Mucosa of descending colon (tissue), 3 donors: ENCODE measurements around the gene FARP1. TPM values are rescaled to one million over a fixed set of nuclear protein-coding genes. Genes with fewer than 3 reads are reported as not detected.
A peak's percentile ranks its signal among the peaks of the same experiment; 100 is the strongest.

Source experiments
- ATAC-seq: fragments of 200-7000 bp; cut with Tn5 transposase; one replicate; pipeline ENCODE4 v1.9.1; 2020; ENCODE audit warnings: mild to moderate bottlenecking, moderate library complexity
- DNase-seq, 3 donors: peaks; one replicate each; pipeline ENCODE4 v3.0.0-alpha.2; 2020
- H3K36me3 ChIP-seq: fragments of 200-600 bp; one replicate; pipeline ENCODE4 v1.8.0; 2021; ENCODE audit warnings: low read depth, mild to moderate bottlenecking
- H3K4me1 ChIP-seq: fragments of 200-600 bp; one replicate; pipeline ENCODE4 v1.8.0; 2021; ENCODE audit warnings: low read depth, mild to moderate bottlenecking
- H3K4me3 ChIP-seq: fragments of 200-600 bp; one replicate; pipeline ENCODE4 v1.8.0; 2021; ENCODE audit warnings: mild to moderate bottlenecking
- H3K9me3 ChIP-seq: fragments of 200-600 bp; one replicate; pipeline ENCODE4 v1.8.0; 2021; ENCODE audit warnings: mild to moderate bottlenecking
- intact Hi-C, 2 donors: fragments of 100-400 bp; cut with DNase I in 1 of 2; cut with micrococcal nuclease in 1 of 2; formaldehyde crosslinking; loops; one replicate each; pipeline versions ENCODE4 v1.11.0 to v1.11.1; 2022; cut with DNase I, micrococcal nuclease
- total RNA-seq, 3 donors: library from RNA; stranded (reverse); fragmentation: NEBNext Ultra II Directional in 2 of 3; extraction: Animal tissue kit (Norgen Biotek cat#: 25700) in 2 of 3; gene quantifications; one replicate each; pipeline versions ENCODE4 v1.2.1 to v1.2.4, GENCODE V29; 2021 to 2023
- TF ChIP-seq, protein P1 (sequence below): fragments of 200-600 bp; IDR thresholded peaks from one replicate; pipeline ENCODE4 v1.8.0; 2022; ENCODE audit warnings: antibody characterized with exemption, mild to moderate bottlenecking
- donor health status: DM: no; HTN: no; CAD: no; lungs with moderate emphysema.
- donor health status: DM: no; HTN: no; CAD: no.
- donor health status: DM: no; HTN: yes; CAD: no.

FARP1 gene
- total RNA-seq, 3 donors from 2014 or later, result 44.4 to 111 (median 53.6) TPM

DNA sequence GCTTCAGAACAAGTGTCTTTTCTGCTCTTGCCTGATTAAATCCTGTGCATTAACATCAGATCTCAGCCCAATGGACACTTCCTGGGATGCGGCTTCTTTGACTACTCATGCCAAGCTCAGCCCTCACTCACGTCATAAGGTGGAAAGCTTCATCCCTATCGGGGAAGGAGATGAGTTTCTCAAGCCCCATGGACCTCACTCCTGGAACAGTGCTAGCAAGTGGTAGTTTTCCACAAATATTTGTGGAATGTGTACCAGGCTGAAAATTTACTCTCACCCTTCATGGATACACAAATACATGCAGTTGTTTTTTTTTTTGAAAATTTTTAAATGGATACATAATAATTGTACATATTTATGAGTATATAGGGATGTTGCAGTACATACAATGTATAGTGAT lies 34.6 kb upstream of the FARP1 start:
- H3K4me3 ChIP-seq, result no peak overlapping the region
- TF ChIP-seq, protein P1, sequence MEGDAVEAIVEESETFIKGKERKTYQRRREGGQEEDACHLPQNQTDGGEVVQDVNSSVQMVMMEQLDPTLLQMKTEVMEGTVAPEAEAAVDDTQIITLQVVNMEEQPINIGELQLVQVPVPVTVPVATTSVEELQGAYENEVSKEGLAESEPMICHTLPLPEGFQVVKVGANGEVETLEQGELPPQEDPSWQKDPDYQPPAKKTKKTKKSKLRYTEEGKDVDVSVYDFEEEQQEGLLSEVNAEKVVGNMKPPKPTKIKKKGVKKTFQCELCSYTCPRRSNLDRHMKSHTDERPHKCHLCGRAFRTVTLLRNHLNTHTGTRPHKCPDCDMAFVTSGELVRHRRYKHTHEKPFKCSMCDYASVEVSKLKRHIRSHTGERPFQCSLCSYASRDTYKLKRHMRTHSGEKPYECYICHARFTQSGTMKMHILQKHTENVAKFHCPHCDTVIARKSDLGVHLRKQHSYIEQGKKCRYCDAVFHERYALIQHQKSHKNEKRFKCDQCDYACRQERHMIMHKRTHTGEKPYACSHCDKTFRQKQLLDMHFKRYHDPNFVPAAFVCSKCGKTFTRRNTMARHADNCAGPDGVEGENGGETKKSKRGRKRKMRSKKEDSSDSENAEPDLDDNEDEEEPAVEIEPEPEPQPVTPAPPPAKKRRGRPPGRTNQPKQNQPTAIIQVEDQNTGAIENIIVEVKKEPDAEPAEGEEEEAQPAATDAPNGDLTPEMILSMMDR, result no peak
- no peaks in the 10 kb centered on the region for H3K36me3 ChIP-seq
- no peaks in the 10 kb centered on the region for H3K4me1 ChIP-seq
- no peaks in the 10 kb centered on the region for H3K9me3 ChIP-seq
- no peak for ATAC-seq
- DNase-seq, result no peak
- intact Hi-C loops, result no loop called here

DNA sequence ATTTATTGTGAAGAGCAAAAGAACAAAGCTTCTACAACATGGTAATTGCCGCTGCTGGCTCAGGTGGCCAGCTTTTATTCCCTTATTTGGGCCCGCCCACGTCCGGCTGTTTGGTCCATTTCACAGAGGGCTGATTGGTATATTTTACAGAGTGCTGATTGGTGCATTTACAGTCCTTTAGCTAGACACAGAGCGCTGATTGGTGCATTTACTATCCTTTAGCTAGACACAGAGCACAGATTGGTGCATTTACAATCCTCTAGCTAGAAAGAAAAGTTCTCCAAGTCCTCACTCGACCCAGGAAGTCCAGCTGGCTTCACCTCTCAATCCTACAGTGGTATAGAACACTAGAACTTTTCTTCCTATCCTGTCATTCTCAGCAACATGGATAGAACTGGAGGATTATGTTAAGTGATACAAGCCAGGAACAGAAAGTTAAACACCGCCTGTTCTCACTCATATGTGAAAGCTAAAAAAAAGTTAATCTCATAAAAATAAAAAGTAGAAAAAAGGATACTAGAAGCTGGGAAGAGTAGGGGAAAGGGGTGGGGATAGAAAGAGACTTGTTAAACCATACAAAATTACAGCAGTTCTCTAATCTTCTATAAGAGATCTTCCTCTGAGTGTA lies 33.6 kb upstream of the FARP1 start:
- intact Hi-C loops, result no loop called here
- ATAC-seq, result no peak
- Histone ChIP-seq H3K4me3 (no peak overlapping the region), H3K9me3 (no peaks in the 10 kb centered on the region), H3K4me1 (no peaks in the 10 kb centered on the region), H3K36me3 (no peaks in the 10 kb centered on the region)
- DNase-seq, result no peak
- TF ChIP-seq, protein P1, result no peak

GRCh38 chr13:98110749-98111148 lies 32.1 kb upstream of the FARP1 start:
- Histone ChIP-seq H3K36me3 (no peaks in the 10 kb centered on the region), H3K4me1 (no peaks in the 10 kb centered on the region), H3K4me3 (no peak overlapping the region), H3K9me3 (no peaks in the 10 kb centered on the region)
- no peak for DNase-seq
- TF ChIP-seq, protein P1, result no peak
- no peak for ATAC-seq
- intact Hi-C loops, result no loop called here

- H3K4me3 ChIP-seq, result no peak overlapping the region
- TF ChIP-seq, protein P1, result no peak
- intact Hi-C loops, result no loop called here
- no peaks in the 10 kb centered on the region for H3K9me3 ChIP-seq
- DNase-seq, result no peak
- ATAC-seq, result peak; percentile 22
- H3K4me1 ChIP-seq, result no peaks in the 10 kb centered on the region
- no peaks in the 10 kb centered on the region for H3K36me3 ChIP-seq
Observed at GRCh38 chr13:98111168-98112098, 31.5 kb upstream of the FARP1 start.

GRCh38 chr13:98112456-98112855 lies 30.4 kb upstream of the FARP1 start:
- intact Hi-C loops, result no loop called here
- Histone ChIP-seq H3K9me3 (no peaks in the 10 kb centered on the region), H3K4me1 (no peaks in the 10 kb centered on the region), H3K4me3 (no peak overlapping the region), H3K36me3 (no peaks in the 10 kb centered on the region)
- ATAC-seq (no peak), DNase-seq (no peak)
- TF ChIP-seq, protein P1, result no peak
